ENCODE data around the gene PRKD2. TPM values are rescaled to one million over a fixed set of nuclear protein-coding genes. Genes with fewer than 3 reads are reported as not detected.
"Not testable (repeated sequence)": the region's sequence is repeated elsewhere in the genome, so short reads cannot be mapped to it uniquely, and the experiment has no call there.

PRKD2 gene
- total RNA-seq, 1 donor from 2014 or later, result 5.3 TPM

- peak; percentile 81 to 93 for DNase-seq (ENCODE audit: low spot score in 2 of 2)
Measured at GRCh38 chr19:46713781-46714443, 3.0 kb downstream of the PRKD2 start.

GRCh38 chr19:46712768-46713338 lies 4.1 kb downstream of the PRKD2 start:
- FAIRE-seq; DNase-seq (ENCODE audit: low spot score in 2 of 2): not testable (repeated sequence)

More at GRCh38 chr19:46713781-46714443, 3.0 kb downstream of the PRKD2 start:
- FAIRE-seq, result no peak

- FAIRE-seq, result no peak
- no peak for DNase-seq (ENCODE audit: low spot score in 2 of 2)
Measured at GRCh38 chr19:46710687-46711086, 6.2 kb downstream of the PRKD2 start.

DNA sequence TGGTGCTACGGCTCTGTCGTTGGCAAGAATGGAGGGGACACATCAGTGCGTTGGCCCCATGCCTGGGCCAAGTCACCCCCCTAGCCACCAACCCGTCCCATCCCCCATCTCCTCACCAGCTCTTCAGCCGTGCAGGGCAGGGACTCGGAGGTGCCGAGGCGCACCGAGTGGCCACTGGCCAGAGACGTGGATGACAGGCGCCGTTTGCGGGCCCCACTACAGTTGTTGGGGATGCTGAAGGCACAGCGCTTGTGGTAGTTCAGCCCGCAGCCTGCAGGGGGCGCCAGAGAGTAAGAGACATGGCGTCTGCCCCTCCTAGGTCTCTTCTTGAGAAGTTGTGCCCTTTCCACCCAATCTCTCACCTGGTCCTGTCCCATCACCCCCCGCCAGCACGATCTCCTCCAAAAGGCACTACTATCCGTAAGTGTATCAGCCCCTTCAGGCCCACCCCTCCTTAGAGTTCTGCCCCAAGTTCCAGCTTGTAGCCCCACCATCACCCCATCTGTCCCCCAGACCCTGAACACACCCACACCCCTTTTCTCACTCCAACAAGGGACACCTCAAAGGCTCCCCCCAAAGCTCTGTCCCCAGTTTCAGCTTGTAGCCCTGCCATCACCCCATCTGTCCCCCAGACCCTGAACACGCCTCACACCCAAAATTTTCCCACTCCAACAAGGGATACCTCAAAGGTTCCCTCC lies 12.4 kb downstream of the PRKD2 start:
- FAIRE-seq (no peak), DNase-seq (ENCODE audit: low spot score in 2 of 2) (peak in 1 of 2 donors; percentile 81)

DNA sequence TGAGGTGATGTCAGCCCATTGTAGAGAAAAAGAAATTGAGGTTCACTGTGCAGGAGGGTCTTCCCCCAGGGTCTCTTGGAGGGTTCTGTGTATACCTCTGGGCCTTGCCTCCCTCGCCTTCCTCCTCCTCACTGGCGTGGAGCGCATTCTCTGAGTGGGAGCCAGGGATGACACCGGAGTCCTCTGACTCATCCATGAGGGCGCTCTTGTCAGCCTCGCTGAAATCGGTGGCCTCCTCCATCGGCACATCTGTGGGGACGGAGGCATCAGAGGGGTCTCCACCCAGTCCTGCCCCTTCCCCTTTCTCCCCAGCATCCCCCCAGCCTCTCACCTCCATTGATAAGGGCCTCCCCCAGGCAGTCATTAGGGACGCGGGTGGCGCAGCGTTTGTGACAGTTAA lies 16.2 kb downstream of the PRKD2 start:
- FAIRE-seq, result no peak
- DNase-seq (ENCODE audit: low spot score in 2 of 2), result no peak

DNA sequence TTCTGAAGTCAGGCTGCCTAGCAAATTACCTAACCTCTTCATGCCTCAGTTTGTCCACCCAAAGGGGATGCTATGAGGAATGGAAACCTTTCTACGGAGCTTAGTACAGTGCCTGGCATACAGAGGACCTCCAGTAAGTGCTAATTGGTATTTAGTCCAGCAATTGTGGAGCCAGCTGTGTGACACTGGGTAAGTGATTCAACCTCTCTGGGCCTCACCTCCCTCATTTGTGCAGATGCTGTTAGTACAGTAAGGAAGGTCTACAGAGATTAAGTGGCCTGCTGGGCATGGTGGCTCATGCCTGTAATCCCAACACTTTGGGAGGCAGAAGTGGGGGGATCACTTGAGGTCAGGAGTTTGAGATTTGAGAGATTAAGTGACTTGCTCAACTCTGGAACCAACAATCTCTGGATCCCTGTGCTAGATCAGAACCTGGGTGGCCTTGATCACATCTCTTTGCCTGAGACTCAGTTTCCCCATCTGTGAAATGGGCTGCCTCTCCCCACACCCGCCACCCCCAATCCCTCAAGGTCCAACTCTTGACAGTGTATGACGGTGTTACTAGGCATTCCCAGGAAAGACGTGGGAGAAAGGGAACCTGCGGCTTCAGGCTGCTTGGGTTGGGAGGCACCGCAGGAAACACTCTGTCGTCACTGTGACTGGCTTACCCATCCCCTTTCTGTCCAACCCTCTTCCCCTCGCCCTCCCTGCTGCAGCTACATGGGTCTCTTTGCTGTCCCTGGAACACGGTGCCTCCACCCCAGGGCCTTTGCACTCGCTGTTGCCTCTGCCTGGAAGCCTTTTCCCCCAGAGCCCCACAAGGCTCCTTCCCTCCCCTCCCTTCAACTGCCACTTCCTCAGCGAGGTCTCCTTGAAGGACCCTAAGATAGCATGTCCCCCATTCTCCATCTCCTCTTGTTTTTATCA lies 18.3 kb downstream of the PRKD2 start:
- DNase-seq (ENCODE audit: low spot score in 2 of 2) (no peak), FAIRE-seq (no peak)

- DNase-seq (ENCODE audit: low spot score in 2 of 2) (peak; percentile 52 to 87), FAIRE-seq (no peak)
Measured at GRCh38 chr19:46697204-46697960, 19.5 kb downstream of the PRKD2 start.

DNA sequence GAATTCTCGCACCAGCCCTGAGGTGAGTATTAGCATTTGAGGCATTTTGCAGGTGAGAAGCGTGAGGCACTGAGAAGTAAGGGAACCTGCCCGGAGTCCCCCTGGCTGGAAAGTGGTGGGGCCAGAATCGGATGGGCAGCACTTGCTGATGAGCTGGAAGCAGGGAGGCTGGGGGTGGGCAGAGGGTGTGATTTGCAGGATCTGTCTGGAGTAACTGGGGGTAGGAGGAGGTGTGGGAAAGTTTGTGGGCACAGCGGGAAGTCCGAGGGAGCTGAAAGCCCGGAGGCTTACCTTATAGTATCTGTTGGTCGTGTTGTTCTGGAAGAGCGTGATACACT lies 20.1 kb downstream of the PRKD2 start:
- DNase-seq (ENCODE audit: low spot score in 2 of 2) (no peak), FAIRE-seq (no peak)

DNA sequence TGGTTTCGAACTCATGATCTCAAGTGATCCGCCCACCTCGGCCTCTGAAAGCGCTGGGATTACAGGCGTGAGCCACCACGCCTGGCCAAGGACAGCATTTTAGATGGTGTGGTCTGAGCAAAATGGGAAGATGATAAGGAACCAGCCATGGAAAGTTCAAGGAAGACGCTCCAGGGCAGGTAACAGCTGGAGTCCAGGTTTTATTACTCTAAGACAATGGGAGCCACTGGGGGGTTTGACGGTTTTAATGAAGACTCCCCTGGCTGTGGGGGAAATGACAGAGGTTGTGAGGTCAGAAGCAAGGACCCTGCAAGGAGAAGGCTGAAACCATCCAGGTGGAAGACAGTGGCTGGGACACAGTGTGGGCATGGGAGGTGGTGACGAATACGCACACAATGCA lies 20.9 kb downstream of the PRKD2 start:
- FAIRE-seq (no peak), DNase-seq (ENCODE audit: low spot score in 2 of 2) (no peak)

DNA sequence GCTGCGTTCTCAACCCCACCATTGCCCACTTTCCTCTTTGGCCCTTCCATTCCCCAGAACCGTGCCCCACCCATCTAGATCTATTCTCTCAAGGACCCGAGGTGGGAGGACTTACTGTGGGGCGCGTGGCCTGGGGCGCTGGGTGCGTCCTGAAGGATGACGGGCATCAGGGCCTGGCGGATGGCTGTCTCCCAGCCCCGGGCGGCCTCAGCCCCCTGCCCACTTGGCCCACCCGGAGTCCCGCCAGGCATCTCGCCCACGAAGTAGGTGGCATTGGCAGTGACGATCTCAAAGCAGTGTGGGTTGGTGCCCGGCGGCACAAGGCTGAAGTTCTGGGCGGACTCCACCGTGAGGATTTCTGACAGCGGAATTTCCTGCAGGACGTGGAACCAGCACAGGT lies 23.2 kb downstream of the PRKD2 start:
- DNase-seq (ENCODE audit: low spot score in 2 of 2) (no peak), FAIRE-seq (no peak)

DNA sequence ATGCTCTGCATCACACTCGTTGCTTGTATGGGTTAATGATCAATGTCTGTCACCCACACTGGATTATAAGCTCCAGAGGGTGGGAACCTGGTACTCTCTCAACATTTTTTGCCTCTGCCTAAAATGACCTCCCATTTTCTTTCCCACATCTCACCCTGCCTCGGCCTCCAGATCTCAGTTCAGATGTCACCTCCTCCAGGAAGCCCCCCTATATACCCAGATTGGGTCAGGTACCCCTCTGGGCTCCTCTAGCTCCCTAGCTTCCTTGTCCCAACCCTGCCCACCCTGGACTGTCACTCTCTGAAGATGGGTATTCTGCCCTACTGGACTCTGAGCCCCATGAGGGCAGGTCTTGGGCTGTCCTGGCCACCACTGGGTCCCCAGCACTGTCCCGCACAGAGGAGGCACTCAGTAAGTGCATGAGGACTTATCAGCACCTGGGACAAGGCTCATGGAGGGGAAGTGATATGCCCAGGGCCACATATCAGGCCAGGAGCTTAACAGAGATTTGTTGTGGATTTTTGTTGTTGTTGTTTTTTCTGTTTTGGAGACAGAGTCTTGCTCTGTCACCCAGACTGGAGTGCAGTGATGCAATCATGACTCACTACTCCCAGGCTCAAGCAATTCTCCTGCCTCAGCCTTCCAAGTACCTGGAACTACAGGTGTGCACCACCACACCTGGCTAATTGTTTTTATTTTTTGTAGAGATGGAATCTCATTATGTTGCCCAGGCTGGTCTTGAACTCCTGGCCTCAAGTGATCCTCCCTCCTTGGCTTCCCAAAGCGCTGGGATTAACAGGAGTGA lies 23.8 kb downstream of the PRKD2 start:
- no peak for DNase-seq (ENCODE audit: low spot score in 2 of 2)
- FAIRE-seq, result no peak

GRCh38 chr19:46691948-46692347 lies 25.0 kb downstream of the PRKD2 start:
- DNase-seq (ENCODE audit: low spot score in 2 of 2), result no peak
- FAIRE-seq, result no peak

GRCh38 chr19:46691104-46691503 lies 25.8 kb downstream of the PRKD2 start:
- DNase-seq (ENCODE audit: low spot score in 2 of 2) (no peak), FAIRE-seq (no peak)

DNA sequence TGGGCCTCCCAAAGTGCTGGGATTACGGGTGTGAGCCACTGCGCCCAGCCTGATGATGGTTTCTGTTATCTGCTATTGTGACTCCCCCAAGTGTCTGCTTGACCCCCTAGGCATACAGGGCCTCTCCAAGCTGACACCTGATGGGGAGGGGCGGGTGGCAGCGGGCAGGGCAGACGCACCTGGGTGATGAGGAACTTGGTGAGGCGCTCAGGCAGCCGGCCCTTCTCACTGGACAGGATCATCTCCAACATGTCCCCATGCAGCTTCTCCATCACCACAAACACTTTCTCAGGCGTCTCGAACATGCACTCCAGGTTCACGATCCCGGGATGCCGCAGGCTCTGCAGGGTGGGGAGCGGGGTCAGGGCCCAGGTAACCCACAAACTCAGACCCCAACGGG lies 27.6 kb downstream of the PRKD2 start:
- DNase-seq (ENCODE audit: low spot score in 2 of 2) (no peak), FAIRE-seq (no peak)

DNA sequence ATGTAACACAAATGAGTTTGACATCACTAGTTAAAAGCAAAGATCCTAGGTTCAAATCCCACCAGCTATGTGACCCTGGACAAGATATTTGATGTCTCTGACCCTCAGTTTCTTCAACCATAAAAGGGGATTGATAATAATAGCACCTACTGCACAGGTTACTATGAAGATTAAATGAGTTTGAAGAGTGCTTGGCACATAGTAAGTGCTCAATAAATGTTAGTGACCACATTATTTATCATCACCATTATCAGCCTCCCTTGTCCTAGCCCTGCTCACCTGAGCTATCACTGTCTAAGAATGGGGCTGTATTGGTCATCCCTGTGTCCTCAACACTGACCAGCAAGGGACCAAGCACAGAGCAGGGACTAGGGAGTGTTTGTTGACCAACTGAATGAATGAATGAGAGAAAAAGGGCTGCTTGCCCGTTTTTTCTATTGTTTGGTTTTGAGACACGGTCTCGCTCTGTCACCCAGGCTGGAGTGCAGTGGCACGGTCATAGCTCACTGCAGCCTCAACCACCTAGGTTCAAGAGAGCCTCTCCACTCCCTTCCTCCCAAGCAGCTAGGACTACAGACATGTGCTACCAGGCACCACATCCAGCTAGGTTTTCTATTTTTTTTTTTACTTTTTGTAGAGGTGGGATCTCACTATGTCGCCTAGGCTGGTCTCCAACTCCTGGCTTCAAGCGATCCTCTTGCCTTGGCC lies 29.3 kb downstream of the PRKD2 start:
- FAIRE-seq (no peak), DNase-seq (ENCODE audit: low spot score in 2 of 2) (no peak)

DNA sequence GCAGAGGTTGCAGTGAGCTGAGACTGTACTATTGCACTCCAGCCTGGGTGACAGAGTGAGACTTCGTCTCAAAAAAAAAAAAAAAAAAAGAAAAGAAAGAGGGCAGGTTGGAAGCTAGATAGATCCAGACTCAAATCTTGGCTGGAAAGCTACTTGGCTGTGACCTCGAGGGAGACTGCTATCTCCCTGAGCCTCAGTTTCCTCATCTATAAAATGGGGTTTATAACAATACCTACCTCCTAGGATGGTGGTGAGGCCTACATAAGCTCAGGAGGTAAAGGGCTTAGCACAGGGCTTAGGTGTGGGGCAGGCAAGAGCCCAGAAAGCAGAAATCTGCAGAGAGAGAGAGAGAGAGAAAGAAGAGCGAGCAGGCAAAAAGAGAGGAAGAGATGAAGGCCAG lies 31.7 kb downstream of the PRKD2 start:
- FAIRE-seq (no peak), DNase-seq (ENCODE audit: low spot score in 2 of 2) (no peak)

GRCh38 chr19:46678110-46678732 lies 38.7 kb downstream of the PRKD2 start:
- FAIRE-seq (no peak), DNase-seq (ENCODE audit: low spot score in 2 of 2) (no peak)

Measured in frontal cortex (tissue), 4 donors.